NCI-H510A treated with DMSO at 0.1 percent for 48 hours (cell line): ENCODE results near the gene FFAR3.
"Not testable (repeated sequence)": the region's sequence is repeated elsewhere in the genome, so short reads cannot be mapped to it uniquely, and the experiment has no call there.

Source experiments
- DNase-seq: peaks from one replicate; lab custom pipeline; 2025; lab: John Stamatoyannopoulos, UW

Gene FFAR3

GRCh38 chr19:35401416-35401815 lies 43.2 kb downstream of the FFAR3 start:
- DNase-seq: not testable (repeated sequence)

GRCh38 chr19:35403116-35403760 lies 45.0 kb downstream of the FFAR3 start:
- no peak for DNase-seq

GRCh38 chr19:35404879-35405622 lies 46.8 kb downstream of the FFAR3 start:
- no peak for DNase-seq

GRCh38 chr19:35407619-35408018 lies 49.4 kb downstream of the FFAR3 start:
- no peak for DNase-seq

GRCh38 chr19:35408284-35409171 lies 50.3 kb downstream of the FFAR3 start:
- no peak for DNase-seq

- DNase-seq: no peak
These were observed 50.9 kb downstream of the FFAR3 start for GRCh38 chr19:35409191-35409590.
